WI38 (cell line): ENCODE measurements around the gene SH3RF3.

Source experiments
- H3K4me3 ChIP-seq: 2 replicates; pipeline ENCODE4 v1.5.1; 2011; ENCODE audit warnings: low read depth, mild to moderate bottlenecking, control low read depth, low read length
- CTCF ChIP-seq: IDR thresholded peaks from 2 replicates; pipeline ENCODE4 v1.5.1; 2012; ENCODE audit warnings: low read depth, mild to moderate bottlenecking, control low read depth, low read length

The SH3RF3 gene

GRCh38 chr2:109139002-109139401 is 10.0 kb downstream of the SH3RF3 start:
- H3K4me3 ChIP-seq: no peak overlapping the region

GRCh38 chr2:109139865-109140396 is 10.9 kb downstream of the SH3RF3 start:
- H3K4me3 ChIP-seq: no peak overlapping the region
- no peak for TF ChIP-seq CTCF

More at GRCh38 chr2:109139002-109139401, 10.0 kb downstream of the SH3RF3 start:
- TF ChIP-seq CTCF: no peak

GRCh38 chr2:109141006-109141600 is 12.1 kb downstream of the SH3RF3 start:
- TF ChIP-seq CTCF: no peak
- no peak overlapping the region for H3K4me3 ChIP-seq

- no peak overlapping the region for H3K4me3 ChIP-seq
- no peak for TF ChIP-seq CTCF
These were observed 12.8 kb downstream of the SH3RF3 start for GRCh38 chr2:109141727-109142283.

GRCh38 chr2:109142416-109143210 is 13.6 kb downstream of the SH3RF3 start:
- TF ChIP-seq CTCF: no peak
- no peak overlapping the region for H3K4me3 ChIP-seq

- no peak overlapping the region for H3K4me3 ChIP-seq
- TF ChIP-seq CTCF: no peak
These were observed 14.5 kb downstream of the SH3RF3 start for GRCh38 chr2:109143214-109144187.
